Measurements from ENCODE around the gene ERP44.
"Not testable (repeated sequence)": the region's sequence is repeated elsewhere in the genome, so short reads cannot be mapped to it uniquely, and the experiment has no call there.

ERP44 gene

DNA sequence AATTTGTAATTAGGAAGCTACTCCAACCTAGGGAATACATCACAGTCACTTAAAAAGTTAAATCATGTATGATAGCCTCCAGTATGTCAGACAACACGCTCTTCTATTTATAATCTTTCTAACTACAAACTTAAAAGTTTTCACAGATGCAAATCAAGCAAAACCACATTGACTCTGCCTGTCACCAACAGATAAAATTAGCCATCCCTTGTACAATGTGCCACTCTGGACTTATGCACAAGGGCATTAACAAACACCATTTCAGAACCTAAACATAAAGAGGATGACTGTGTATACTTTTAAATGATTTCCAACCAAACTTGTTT, 14.7 kb downstream of the ERP44 start:
- Histone ChIP-seq H3K4me1 (ENCODE audit: low read length) (peaks cover 30% of the 10 kb centered on the region), H3K27me3 (replicated peaks; ENCODE audit: insufficient read depth, low read length) (no peaks in the 10 kb centered on the region), H3K79me2 (ENCODE audit: low read length) (peaks cover 86% of the 10 kb centered on the region), H3K4me2 (ENCODE audit: low read depth, low read length) (peak overlapping the region; percentile 65), H3K9me3 (replicated peaks; ENCODE audit: insufficient read depth, low read length) (no peaks in the 10 kb centered on the region), H3K9me2 (replicated peaks; ENCODE audit: insufficient read depth, low read length) (no peaks in the 10 kb centered on the region), H3K9ac (ENCODE audit: low read length) (peak overlapping the region; percentile 73), H3K4me3 (ENCODE audit: low read length) (peak overlapping the region; percentile 55), H3F3A (ENCODE audit: insufficient read depth, low read length) (peaks cover 21% of the 10 kb centered on the region), H3K27ac (ENCODE audit: low read length) (peak overlapping the region; percentile 87), H3K36me3 (replicated peaks; ENCODE audit: insufficient read depth, low read length) (no peaks in the 10 kb centered on the region), H4K20me1 (ENCODE audit: insufficient read depth, low read length) (no peaks in the 10 kb centered on the region; the same call in 1 of the 2 replicates), H2AFZ (ENCODE audit: low read length) (no peak overlapping the region)
- TF ChIP-seq CTCF (IDR thresholded peaks at IDR 0.05; ENCODE audit: low read length) = no peak
- TF ChIP-seq EZH2phosphoT487 (IDR thresholded peaks at IDR 0.05; ENCODE audit: low read length) = no peak
- no peak for TF ChIP-seq EZH2 (optimal IDR thresholded peaks at IDR 0.05; ENCODE audit: low read depth, low read length)
- peak; percentile 65 for DNase-seq

- peak; percentile 14 for DNase-seq
- H3K27me3 ChIP-seq (replicated peaks; ENCODE audit: insufficient read depth, low read length) = no peaks in the 10 kb centered on the region
- no peak overlapping the region for H2AFZ ChIP-seq (ENCODE audit: low read length)
- peaks cover 21% of the 10 kb centered on the region for H3F3A ChIP-seq (ENCODE audit: insufficient read depth, low read length)
- peaks cover 30% of the 10 kb centered on the region for H3K4me1 ChIP-seq (ENCODE audit: low read length)
- peak overlapping the region; percentile 55 for H3K4me3 ChIP-seq (ENCODE audit: low read length)
- peak overlapping the region; percentile 65 for H3K4me2 ChIP-seq (ENCODE audit: low read depth, low read length)
- no peaks in the 10 kb centered on the region; the same call in 1 of the 2 replicates for H4K20me1 ChIP-seq (ENCODE audit: insufficient read depth, low read length)
- H3K79me2 ChIP-seq (ENCODE audit: low read length) = peaks cover 86% of the 10 kb centered on the region
- TF ChIP-seq EZH2 (optimal IDR thresholded peaks at IDR 0.05; ENCODE audit: low read depth, low read length) (no peak), CTCF (IDR thresholded peaks at IDR 0.05; ENCODE audit: low read length) (no peak), EZH2phosphoT487 (IDR thresholded peaks at IDR 0.05; ENCODE audit: low read length) (no peak)
- H3K27ac ChIP-seq (ENCODE audit: low read length) = peak overlapping the region; percentile 87
- H3K9me3 ChIP-seq (replicated peaks; ENCODE audit: insufficient read depth, low read length) = no peaks in the 10 kb centered on the region
- no peaks in the 10 kb centered on the region for H3K36me3 ChIP-seq (replicated peaks; ENCODE audit: insufficient read depth, low read length)
- no peaks in the 10 kb centered on the region for H3K9me2 ChIP-seq (replicated peaks; ENCODE audit: insufficient read depth, low read length)
- peak overlapping the region; percentile 73 for H3K9ac ChIP-seq (ENCODE audit: low read length)
Measured at GRCh38 chr9:100083448-100084127, 15.2 kb downstream of the ERP44 start.

GRCh38 chr9:100082782-100083181, 16.0 kb downstream of the ERP44 start:
- peak overlapping the region; percentile 87; the same call in 1 of the 2 replicates for H3K27ac ChIP-seq (ENCODE audit: low read length)
- TF ChIP-seq EZH2 (optimal IDR thresholded peaks at IDR 0.05; ENCODE audit: low read depth, low read length) = no peak
- TF ChIP-seq EZH2phosphoT487 (IDR thresholded peaks at IDR 0.05; ENCODE audit: low read length) = no peak
- no peak for TF ChIP-seq CTCF (IDR thresholded peaks at IDR 0.05; ENCODE audit: low read length)
- no peaks in the 10 kb centered on the region for H3K9me2 ChIP-seq (replicated peaks; ENCODE audit: insufficient read depth, low read length)
- no peaks in the 10 kb centered on the region for H3K9me3 ChIP-seq (replicated peaks; ENCODE audit: insufficient read depth, low read length)
- peak overlapping the region; percentile 65 for H3K4me2 ChIP-seq (ENCODE audit: low read depth, low read length)
- DNase-seq = no peak
- peaks cover 21% of the 10 kb centered on the region for H3F3A ChIP-seq (ENCODE audit: insufficient read depth, low read length)
- no peaks in the 10 kb centered on the region for H3K36me3 ChIP-seq (replicated peaks; ENCODE audit: insufficient read depth, low read length)
- peak overlapping the region; percentile 55 for H3K4me3 ChIP-seq (ENCODE audit: low read length)
- no peak overlapping the region for H2AFZ ChIP-seq (ENCODE audit: low read length)
- peaks cover 30% of the 10 kb centered on the region for H3K4me1 ChIP-seq (ENCODE audit: low read length)
- H3K27me3 ChIP-seq (replicated peaks; ENCODE audit: insufficient read depth, low read length) = no peaks in the 10 kb centered on the region
- peaks cover 86% of the 10 kb centered on the region for H3K79me2 ChIP-seq (ENCODE audit: low read length)
- peak overlapping the region; percentile 73; the same call in 1 of the 2 replicates for H3K9ac ChIP-seq (ENCODE audit: low read length)
- H4K20me1 ChIP-seq (ENCODE audit: insufficient read depth, low read length) = no peaks in the 10 kb centered on the region; the same call in 1 of the 2 replicates

DNA sequence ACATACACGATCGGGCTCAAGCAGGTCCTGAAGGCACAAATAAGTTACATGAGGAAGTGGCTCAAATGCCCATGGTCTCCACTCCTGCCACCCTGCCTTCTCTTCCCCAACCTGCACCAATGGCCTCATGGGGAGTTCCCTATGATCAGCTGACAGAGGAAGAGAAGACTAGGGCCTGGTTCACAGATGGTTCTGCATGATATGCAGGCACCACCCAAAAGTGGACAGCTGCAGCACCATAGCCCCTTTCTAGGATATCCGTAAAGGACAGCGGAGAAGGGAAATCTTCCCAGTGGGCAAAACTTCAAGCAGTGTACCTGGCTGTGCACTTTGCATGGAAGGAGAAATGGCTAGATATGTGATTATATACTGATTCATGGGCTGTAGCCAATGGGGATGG, 22.5 kb downstream of the ERP44 start:
- H3K9me2 ChIP-seq (replicated peaks; ENCODE audit: insufficient read depth, low read length); H3K4me2 ChIP-seq (ENCODE audit: low read depth, low read length); H3K9me3 ChIP-seq (replicated peaks; ENCODE audit: insufficient read depth, low read length); H3K27me3 ChIP-seq (replicated peaks; ENCODE audit: insufficient read depth, low read length); DNase-seq; H4K20me1 ChIP-seq (ENCODE audit: insufficient read depth, low read length); H3K9ac ChIP-seq (ENCODE audit: low read length); H3K36me3 ChIP-seq (replicated peaks; ENCODE audit: insufficient read depth, low read length); H3K27ac ChIP-seq (ENCODE audit: low read length); H2AFZ ChIP-seq (ENCODE audit: low read length); H3F3A ChIP-seq (ENCODE audit: insufficient read depth, low read length); H3K4me3 ChIP-seq (ENCODE audit: low read length); H3K4me1 ChIP-seq (ENCODE audit: low read length): not testable (repeated sequence)
- H3K79me2 ChIP-seq (ENCODE audit: low read length) = peaks cover 96% of the 10 kb centered on the region
